NB4 (cell line): ENCODE measurements around the gene ABHD11.

Source experiments
- MAX ChIP-seq: IDR thresholded peaks from 2 replicates; pipeline ENCODE4 v1.6.1; 2011; ENCODE audit warnings: low read depth, low read length
- MYC ChIP-seq: IDR thresholded peaks from 2 replicates; pipeline ENCODE4 v1.6.1; 2011; ENCODE audit warnings: low read depth, low read length
- POLR2A ChIP-seq: IDR thresholded peaks from 2 replicates; pipeline ENCODE4 v1.6.1; 2011; ENCODE audit warnings: mild to moderate bottlenecking; ENCODE audit not compliant: insufficient read length; ENCODE audit errors: extremely low read depth
- TF ChIP-seq, protein P1 (sequence below): IDR thresholded peaks from one replicate; pipeline ENCODE4 v1.5.1; 2012; ENCODE audit warnings: low read depth, low read length

- no peak for TF ChIP-seq POLR2A
- TF ChIP-seq, protein P1, sequence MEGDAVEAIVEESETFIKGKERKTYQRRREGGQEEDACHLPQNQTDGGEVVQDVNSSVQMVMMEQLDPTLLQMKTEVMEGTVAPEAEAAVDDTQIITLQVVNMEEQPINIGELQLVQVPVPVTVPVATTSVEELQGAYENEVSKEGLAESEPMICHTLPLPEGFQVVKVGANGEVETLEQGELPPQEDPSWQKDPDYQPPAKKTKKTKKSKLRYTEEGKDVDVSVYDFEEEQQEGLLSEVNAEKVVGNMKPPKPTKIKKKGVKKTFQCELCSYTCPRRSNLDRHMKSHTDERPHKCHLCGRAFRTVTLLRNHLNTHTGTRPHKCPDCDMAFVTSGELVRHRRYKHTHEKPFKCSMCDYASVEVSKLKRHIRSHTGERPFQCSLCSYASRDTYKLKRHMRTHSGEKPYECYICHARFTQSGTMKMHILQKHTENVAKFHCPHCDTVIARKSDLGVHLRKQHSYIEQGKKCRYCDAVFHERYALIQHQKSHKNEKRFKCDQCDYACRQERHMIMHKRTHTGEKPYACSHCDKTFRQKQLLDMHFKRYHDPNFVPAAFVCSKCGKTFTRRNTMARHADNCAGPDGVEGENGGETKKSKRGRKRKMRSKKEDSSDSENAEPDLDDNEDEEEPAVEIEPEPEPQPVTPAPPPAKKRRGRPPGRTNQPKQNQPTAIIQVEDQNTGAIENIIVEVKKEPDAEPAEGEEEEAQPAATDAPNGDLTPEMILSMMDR: no peak
- TF ChIP-seq MAX: no peak
- no peak for TF ChIP-seq MYC
These were observed 1.6 kb upstream of the ABHD11 start for GRCh38 chr7:73740212-73740611.
